ENCODE data around the gene TECPR1.
A peak's percentile ranks its signal among the peaks of the same experiment; 100 is the strongest.

Gene TECPR1

GRCh38 chr7:98281757-98282606, 29.9 kb upstream of the TECPR1 start:
- H3K27ac ChIP-seq (ENCODE audit: low read depth, low read length): no peak overlapping the region
- peak overlapping the region; percentile 88 for H2AFZ ChIP-seq (ENCODE audit: low read depth, low read length, severe bottlenecking)
- H3K79me2 ChIP-seq (ENCODE audit: insufficient read depth, low read length): no peaks in the 10 kb centered on the region

GRCh38 chr7:98280791-98281756, 29.0 kb upstream of the TECPR1 start, which contains the start of gene BRI3:
BRI3 (plus strand) TSS chr7:98281686; CDS start chr7:98281796, 110 bp downstream.
- peak within 1 kb of the TSS; percentile 72 for H3K4me3 ChIP-seq (ENCODE audit: insufficient read depth, low read length, poor library complexity, severe bottlenecking)
- TF ChIP-seq CTCF (IDR thresholded peaks at IDR 0.05; ENCODE audit: insufficient read depth, low read length, poor library complexity, severe bottlenecking) (no peak), EZH2phosphoT487 (conservative IDR thresholded peaks at IDR 0.05; ENCODE audit: low read length) (no peak)
- H3K27ac ChIP-seq (ENCODE audit: low read depth, low read length): no peak within 1 kb of the TSS
- peak within 1 kb of the TSS; percentile 85 for H3K4me2 ChIP-seq (ENCODE audit: low read depth, low read length, poor library complexity, severe bottlenecking)
- no peaks in the 10 kb centered on the region for H3K79me2 ChIP-seq (ENCODE audit: insufficient read depth, low read length)
- peak within 1 kb of the TSS; percentile 88 for H2AFZ ChIP-seq (ENCODE audit: low read depth, low read length, severe bottlenecking)
- no peaks in the 10 kb centered on the region for H3F3A ChIP-seq (ENCODE audit: insufficient read depth)
- no peaks in the 10 kb centered on the region for H3K27me3 ChIP-seq (ENCODE audit: low read length)
- peak within 1 kb of the TSS; percentile 70 for H3K9ac ChIP-seq (ENCODE audit: low read length)
- H3K9me3 ChIP-seq (ENCODE audit: insufficient read depth, low read length): no peaks in the 10 kb centered on the region
- no peaks in the 10 kb centered on the region for H4K20me1 ChIP-seq (ENCODE audit: low read depth, low read length)
- H3K9me2 ChIP-seq (replicated peaks; ENCODE audit: insufficient read depth, low read length): no peaks in the 10 kb centered on the region
- H3K36me3 ChIP-seq (ENCODE audit: low read length): no peaks in the 10 kb centered on the region

More at GRCh38 chr7:98281757-98282606, 29.9 kb upstream of the TECPR1 start:
- no peaks in the 10 kb centered on the region for H3F3A ChIP-seq (ENCODE audit: insufficient read depth)
- H3K4me2 ChIP-seq (ENCODE audit: low read depth, low read length, poor library complexity, severe bottlenecking): peak overlapping the region; percentile 85
- no peaks in the 10 kb centered on the region for H4K20me1 ChIP-seq (ENCODE audit: low read depth, low read length)
- H3K9ac ChIP-seq (ENCODE audit: low read length): peak overlapping the region; percentile 70
- peak overlapping the region; percentile 71 for H3K4me3 ChIP-seq (ENCODE audit: insufficient read depth, low read length, poor library complexity, severe bottlenecking)
- no peak for TF ChIP-seq CTCF (IDR thresholded peaks at IDR 0.05; ENCODE audit: insufficient read depth, low read length, poor library complexity, severe bottlenecking)
- no peaks in the 10 kb centered on the region for H3K36me3 ChIP-seq (ENCODE audit: low read length)
- no peaks in the 10 kb centered on the region for H3K27me3 ChIP-seq (ENCODE audit: low read length)
- no peaks in the 10 kb centered on the region for H3K9me3 ChIP-seq (ENCODE audit: insufficient read depth, low read length)
- H3K9me2 ChIP-seq (replicated peaks; ENCODE audit: insufficient read depth, low read length): no peaks in the 10 kb centered on the region

- Histone ChIP-seq H3K4me2 (ENCODE audit: low read depth, low read length, poor library complexity, severe bottlenecking) (peak overlapping the region; percentile 80), H3K9ac (ENCODE audit: low read length) (peak overlapping the region; percentile 45; the same call in 1 of the 2 replicates), H3K9me2 (replicated peaks; ENCODE audit: insufficient read depth, low read length) (no peaks in the 10 kb centered on the region), H3K27ac (ENCODE audit: low read depth, low read length) (no peak overlapping the region), H3K36me3 (ENCODE audit: low read length) (no peaks in the 10 kb centered on the region), H3K4me3 (ENCODE audit: insufficient read depth, low read length, poor library complexity, severe bottlenecking) (peak overlapping the region; percentile 72), H3K9me3 (ENCODE audit: insufficient read depth, low read length) (no peaks in the 10 kb centered on the region), H4K20me1 (ENCODE audit: low read depth, low read length) (no peaks in the 10 kb centered on the region), H3K79me2 (ENCODE audit: insufficient read depth, low read length) (no peaks in the 10 kb centered on the region), H3K27me3 (ENCODE audit: low read length) (no peaks in the 10 kb centered on the region), H2AFZ (ENCODE audit: low read depth, low read length, severe bottlenecking) (peak overlapping the region; percentile 86), H3F3A (ENCODE audit: insufficient read depth) (no peaks in the 10 kb centered on the region)
- TF ChIP-seq EZH2phosphoT487 (conservative IDR thresholded peaks at IDR 0.05; ENCODE audit: low read length) (no peak), CTCF (IDR thresholded peaks at IDR 0.05; ENCODE audit: insufficient read depth, low read length, poor library complexity, severe bottlenecking) (no peak)
Observed at GRCh38 chr7:98280296-98280695, 28.3 kb upstream of the TECPR1 start.

Data from SU-DHL-6 (cell line).